NCI-H748 (cell line): ENCODE measurements around the gene ME2.
A peak's percentile ranks its signal among the peaks of the same experiment; 100 is the strongest.
"Not testable (repeated sequence)": the region's sequence is repeated elsewhere in the genome, so short reads cannot be mapped to it uniquely, and the experiment has no call there.

Source experiments
- DNase-seq: peaks from one replicate; lab custom pipeline; 2025; ENCODE audit not compliant: unreplicated experiment; lab: John Stamatoyannopoulos, UW

Gene ME2

DNA sequence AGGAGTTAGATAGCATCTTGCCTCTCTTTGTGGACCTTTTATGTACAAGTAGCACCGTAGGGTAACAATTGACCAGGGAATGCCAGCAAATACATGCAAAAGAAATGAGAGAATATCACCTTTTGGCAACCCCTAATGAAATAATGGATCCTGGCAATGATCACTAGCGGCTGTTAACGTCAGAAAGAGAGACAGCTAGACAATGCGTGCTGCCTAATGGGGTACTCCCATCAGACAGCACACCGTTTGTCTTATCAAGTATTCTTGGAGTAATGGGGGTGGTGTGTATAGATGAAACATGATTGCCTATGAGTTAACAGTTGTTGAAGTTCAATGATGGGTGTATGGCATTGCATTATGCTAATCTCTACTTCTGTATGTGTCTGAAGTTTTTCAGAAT is 90.5 kb downstream of the ME2 start:
- DNase-seq, result no peak

DNA sequence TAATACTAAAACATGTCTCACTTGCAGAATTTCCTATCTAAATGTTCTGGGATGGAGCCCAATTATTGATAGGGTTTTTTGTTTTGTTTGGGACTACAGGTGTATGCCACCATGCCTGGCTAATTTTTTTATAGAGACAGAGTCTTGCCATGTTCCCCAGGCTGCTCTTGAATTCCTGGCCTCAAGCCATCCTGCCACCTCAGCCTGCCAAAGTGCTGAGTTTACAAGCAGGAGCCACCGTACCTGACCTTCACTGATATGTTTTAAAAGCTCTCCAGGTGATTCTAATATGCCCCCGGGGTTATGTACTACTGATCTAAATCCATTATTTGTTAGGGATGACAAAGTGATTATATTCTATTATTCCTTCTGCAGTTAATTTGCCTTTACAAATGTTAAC is 91.1 kb downstream of the ME2 start:
- peak; percentile 20 for DNase-seq

DNA sequence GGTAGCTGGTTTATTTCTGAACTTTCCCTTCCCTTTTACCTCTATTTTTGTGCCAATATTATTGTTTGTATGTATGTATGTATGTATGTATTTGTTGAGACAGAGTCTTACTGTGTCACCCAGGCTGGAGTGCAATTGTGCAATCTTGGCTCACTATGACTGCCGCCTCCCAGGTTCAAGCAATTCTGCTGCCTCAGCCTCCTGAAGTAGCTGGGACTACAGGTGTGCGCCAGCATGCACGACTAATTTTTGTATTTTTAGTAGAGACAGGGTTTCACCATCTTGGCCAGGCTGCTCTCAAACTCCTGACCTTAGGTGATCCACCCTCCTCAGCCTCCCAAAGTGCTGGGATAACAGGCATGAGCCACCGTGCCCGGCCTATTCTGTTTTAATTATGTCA is 93.5 kb downstream of the ME2 start:
- DNase-seq, result not testable (repeated sequence)

DNA sequence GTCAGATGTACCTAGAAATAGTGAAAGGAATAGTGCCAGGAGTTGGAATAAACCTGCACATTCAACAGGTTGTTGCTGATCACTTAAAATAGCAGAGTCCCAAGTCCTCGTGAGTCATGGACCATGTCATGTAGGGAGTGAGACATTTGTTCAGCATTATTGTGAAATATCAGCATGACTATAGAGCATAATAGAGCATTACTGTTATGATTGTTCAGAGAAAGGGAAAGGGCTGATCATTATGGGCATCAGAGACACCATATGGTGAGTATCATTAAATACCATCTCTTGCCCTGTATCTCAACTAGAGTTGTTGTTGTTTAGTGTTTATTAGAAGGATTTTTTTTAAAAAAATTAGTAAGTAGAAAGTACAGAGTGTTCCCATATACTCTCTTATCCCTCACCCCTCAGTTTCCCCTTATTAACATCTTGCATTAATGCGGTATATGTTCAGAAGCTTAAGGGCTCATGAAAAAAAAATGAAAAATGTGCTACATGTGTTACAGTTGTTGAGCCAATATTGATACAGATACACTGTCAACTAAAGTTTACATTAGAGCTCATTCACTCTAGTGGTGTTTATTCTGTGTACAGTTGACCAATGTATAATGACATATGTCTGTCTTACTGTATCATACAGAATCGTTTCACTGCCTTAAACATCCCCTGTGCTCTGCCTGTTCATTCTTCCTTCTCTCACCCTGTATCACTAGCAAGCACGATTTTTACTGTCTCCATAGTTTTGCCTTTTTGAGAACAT is 94.6 kb downstream of the ME2 start:
- no peak for DNase-seq

DNA sequence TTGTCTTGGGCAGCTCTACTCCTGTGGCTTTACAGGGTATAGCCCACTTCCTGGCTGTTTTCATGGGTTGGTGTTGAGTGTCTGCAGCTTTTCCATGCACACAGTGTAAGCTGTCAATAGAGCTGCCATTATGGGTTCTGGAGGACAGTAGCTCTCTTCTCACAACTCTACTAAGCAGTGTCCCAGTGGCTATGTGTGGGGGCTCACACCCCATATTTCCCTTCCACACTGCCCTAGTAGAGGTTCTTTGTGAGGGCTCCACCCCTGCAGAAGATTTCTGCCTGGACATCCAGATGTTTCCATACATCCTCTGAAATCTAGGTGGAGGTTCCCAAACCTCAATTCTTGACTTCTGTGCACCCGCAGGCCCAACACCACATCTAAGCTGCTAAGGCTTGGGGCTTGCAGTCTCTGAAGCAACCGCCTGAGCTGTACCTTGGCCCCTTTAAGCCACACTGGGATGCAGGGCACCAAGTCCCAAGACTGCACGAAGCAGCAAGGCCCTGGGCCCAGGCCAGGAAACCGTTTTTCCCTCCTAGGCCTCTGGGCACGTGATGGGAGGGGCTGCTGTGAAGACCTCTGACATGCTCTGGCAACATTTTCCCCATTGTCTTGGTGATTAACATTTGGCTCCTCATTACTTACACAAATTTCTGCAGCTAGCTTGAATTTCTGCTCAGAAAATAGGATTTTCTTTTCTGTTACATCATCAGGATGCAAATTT is 98.3 kb downstream of the ME2 start:
- DNase-seq, result no peak

DNA sequence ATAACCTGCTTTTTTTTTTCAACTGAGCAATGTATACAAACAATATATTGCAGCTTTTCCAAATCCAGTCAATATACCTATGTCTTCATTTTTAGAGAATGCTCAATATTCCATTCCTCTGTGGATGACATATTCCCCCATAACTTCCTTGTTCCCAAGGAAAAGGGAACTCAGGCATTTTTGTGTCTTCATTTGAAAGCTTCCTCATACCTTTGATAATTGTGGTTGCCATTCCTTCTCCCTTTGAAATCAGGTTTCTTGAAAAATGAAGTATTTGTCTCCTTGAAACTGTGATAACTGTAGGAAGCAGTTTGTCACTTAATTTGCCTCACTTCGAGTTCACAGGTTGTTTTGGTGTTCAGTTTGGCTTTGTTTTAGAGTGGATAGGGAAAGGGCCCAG is 102.5 kb downstream of the ME2 start:
- no peak for DNase-seq

DNA sequence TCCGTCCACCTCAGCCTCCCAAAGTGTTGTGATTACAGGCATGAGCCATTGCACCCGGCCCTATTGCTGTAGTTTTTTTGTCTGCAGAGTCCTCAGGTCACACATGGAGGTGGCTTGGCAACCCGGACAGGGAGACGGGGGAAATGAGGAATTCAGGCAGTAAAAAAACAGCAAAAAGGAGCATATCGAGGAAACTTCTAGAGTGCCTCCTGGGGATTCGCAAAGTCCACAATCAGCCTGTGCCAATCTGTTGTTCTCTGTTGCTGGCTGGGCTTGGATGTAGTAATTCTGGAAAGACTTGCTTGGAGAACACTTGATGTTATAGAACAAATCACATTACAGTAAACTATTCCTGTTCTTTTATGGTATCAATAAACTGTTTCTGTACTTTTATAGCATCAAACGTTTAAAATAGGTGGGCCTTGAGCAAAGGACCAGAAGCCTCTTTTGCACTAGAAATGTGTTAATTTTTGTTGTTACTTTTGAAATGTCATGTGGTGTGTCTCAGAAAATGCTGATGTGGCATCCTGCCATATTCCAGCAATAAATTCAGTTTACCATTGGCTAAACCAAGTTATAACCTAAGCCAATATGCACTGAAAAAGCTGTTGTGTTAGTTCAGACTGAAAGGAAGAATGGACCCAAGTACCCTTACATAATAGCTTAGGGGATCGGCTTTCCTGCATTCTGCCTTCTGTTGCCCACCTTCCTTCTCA is 103.3 kb downstream of the ME2 start:
- no peak for DNase-seq

DNA sequence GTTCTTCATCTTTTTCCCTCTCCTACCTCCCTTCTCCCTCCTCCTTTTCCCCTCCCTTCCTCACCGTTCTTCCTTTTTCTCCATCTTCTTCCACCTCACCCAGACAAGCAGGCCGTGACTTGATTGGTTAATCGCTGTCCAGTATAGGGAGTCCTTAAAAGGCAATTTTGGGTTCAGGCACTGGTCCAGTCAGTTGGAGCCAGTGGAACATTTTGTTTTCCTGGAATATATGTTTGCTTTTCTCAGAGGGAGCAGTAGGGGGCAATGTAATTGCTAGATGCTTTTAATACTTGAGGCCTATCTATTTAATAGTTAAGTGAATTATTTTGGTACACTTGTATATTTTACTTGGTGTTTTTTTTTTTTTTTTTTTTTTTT is 103.9 kb downstream of the ME2 start:
- peak; percentile 27 for DNase-seq

DNA sequence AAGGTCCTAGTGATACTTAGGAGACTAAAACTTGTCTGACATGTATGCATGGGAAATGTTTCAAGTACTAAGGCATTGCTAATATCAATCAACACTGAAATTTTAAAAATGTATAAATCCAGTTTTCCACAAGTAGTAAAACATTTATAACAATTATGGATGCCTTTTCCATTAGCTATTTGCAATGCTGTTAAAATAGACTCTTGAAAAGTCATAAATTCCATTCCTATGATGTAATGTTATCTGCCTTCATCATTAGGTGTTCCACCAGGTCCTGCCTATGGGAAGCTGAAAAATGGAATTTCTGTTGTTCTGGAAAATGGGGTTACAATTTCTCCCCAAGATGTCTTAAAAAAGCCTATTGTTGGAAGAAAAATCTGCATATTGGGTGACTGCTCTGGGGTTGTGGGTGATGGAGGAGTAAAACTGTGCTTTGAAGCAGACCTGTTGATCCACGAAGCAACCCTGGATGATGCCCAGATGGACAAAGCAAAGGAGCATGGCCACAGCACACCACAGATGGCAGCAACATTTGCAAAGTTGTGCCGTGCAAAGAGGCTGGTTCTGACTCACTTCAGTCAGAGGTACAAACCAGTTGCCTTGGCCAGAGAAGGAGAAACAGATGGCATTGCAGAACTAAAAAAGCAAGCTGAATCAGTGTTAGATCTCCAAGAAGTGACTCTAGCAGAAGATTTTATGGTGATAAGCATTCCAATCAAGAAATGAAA is 107.6 kb downstream of the ME2 start:
- DNase-seq, result no peak

DNA sequence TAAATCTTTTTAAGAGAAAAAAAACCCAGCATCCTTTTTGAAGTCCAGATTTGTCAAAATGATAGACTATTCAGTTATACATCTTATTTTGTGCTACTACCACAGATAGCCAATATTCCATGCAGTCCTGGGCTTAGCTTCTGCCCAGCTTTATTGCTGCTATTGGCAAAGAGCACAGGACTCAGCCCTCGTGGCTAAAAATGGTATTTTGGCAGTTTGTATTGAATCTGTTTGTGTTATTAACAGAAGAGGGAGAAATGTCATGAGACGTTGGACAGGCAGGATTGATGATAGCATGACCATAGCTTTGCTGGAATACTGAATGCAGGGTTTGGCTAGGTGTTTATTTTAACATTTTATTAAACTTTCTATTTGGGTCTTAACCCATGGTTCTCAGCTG is 108.3 kb downstream of the ME2 start:
- DNase-seq, result no peak

DNA sequence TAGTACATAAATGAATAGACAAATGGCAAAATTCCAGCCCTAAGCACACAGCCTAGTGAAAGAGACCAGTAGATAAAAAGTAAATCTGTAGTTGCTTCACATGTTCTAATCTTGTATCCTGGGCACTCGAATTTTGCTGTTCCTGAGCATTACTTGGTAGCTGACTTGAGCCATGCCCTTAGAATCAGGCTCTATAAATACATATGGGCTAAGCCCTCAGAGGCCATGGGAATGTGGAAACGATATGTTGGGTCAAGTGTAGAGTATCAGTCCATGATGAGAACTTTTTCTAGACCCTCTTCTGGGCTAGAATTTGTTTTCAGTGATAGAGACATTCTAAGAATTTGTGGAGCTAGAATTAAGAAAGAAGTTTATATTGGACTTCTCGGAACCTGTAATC is 110.8 kb downstream of the ME2 start:
- no peak for DNase-seq

DNA sequence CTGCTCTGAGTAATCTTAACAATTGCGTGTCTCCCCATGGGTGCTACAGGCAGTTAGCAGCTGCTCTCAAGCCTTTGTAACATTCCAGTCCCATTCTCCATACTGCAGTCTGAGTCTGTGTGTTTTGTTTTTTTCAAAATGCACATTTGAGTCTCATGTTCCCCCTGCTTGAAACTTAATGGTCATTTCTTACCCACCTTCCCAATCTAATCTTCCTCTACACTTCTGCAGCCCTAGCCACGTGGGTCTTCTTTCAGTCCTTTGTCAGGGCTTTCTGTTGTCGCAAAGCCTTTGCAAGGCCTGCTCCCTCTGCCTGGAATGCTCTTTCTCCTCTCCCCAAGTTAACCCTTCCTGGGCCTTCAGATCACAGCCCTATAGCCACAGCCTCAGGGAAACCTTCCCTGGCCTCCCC is 113.4 kb downstream of the ME2 start:
- DNase-seq, result no peak

DNA sequence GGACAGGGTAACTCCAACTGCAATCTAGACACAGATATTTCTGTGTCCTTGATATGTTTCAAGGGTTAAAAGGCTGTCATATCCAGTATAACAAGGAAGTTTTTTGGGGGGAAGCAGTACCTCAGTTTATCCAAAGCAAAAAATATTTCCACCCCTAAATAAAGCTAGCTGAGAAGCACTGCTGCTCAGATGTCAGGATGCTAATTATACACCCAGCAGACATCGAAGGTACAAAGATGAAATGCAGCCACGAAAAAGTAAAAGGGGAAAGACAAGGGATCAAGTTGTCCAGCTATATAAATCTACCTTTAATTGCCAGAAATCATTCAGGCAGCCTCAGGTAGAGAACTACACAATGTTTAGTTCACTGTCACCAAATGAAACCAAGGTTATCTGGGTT is 115.1 kb downstream of the ME2 start:
- DNase-seq, result no peak

DNA sequence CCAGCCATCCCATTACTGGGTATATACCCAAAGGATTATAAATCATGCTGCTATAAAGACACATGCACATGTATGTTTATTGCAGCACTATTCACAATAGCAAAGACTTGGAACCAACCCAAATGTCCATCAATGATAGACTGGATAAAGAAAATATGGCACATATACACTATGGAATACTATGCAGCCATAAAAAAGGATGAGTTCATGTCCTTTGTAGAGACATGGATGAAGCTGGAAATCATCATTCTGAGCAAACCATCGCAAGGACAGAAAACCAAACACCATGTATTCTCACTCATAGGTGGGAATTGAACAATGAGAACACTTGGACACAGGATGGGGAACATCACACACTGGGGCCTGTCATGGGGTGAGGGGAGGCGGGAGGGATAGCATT is 124.3 kb downstream of the ME2 start:
- not testable (repeated sequence) for DNase-seq
